ENCODE measurements around the gene WARS2. TPM values are rescaled to one million over a fixed set of nuclear protein-coding genes. Genes with fewer than 3 reads are reported as not detected.

Gene WARS2
- total and polyA plus RNA-seq, 2 of the 8 experiments (the other 6 are each of a cell fraction or from before 2014, with no cell fraction given): 4.3 to 12.9 TPM

GRCh38 chr1:119141020-119141424 lies 569 bp upstream of the WARS2 start:
- 0 out of 2 replicates have a peak overlapping the region, but pooled peaks have one; percentile 12 for H2AFZ ChIP-seq (ENCODE audit: low read length)
- CTCF ChIA-PET (ENCODE audit: partially characterized antibody): interaction anchor here (0.9 to 2.3 kb wide), 12 partner anchors 9 to 987 kb away, joined by 3 to 7 read pairs (median 4); no protein-coding TSS in a partner anchor
- TF ChIP-seq CTBP2 (IDR thresholded peaks at IDR 0.05; ENCODE audit: borderline replicate concordance, insufficient read depth, insufficient read length, low read length): no peak
- no peak for TF ChIP-seq SAP30 (IDR thresholded peaks at IDR 0.05; ENCODE audit: insufficient read depth, insufficient replicate concordance, low read length)
- peak; percentile 30 to 52 (median 49); a peak in 3 of 4 replicates for TF ChIP-seq CTCF (IDR thresholded peaks at IDR 0.05; ENCODE audit: control extremely low read depth in 1 of 3, insufficient read depth in 1 of 3, low read depth in 1 of 3, low read length in 3 of 3)
- no peak for TF ChIP-seq GABPA (IDR thresholded peaks at IDR 0.05; ENCODE audit: borderline replicate concordance, insufficient read depth, low read length)
- TF ChIP-seq CBX5 (IDR thresholded peaks at IDR 0.05; ENCODE audit: low read depth, low read length): no peak
- peak; percentile 19 to 26; a peak in 2 of 4 replicates for TF ChIP-seq RAD21 (IDR thresholded peaks at IDR 0.05 in 1 of 2, conservative IDR thresholded peaks at IDR 0.05 in 1 of 2; ENCODE audit: low read depth in 2 of 2, low read length in 2 of 2)
- no peak for TF ChIP-seq POLR2AphosphoS5 (IDR thresholded peaks at IDR 0.05; ENCODE audit: low read depth, low read length)
- peak; percentile 20; the same call in 1 of the 2 replicates for TF ChIP-seq KDM1A (IDR thresholded peaks at IDR 0.05; ENCODE audit: borderline replicate concordance, low read length)
- no peak for TF ChIP-seq CHD1 (IDR thresholded peaks at IDR 0.05; ENCODE audit: low read depth, low read length)

More at GRCh38 chr1:119141020-119141424, 569 bp upstream of the WARS2 start:
- H3K79me2 ChIP-seq (ENCODE audit: control insufficient read depth in 1 of 2, insufficient read depth in 2 of 2, low read length in 2 of 2): peaks cover 0 to 11% of the 10 kb centered on the region in 2 experiments; a peak in 2 of 4 replicates
- H3K27ac ChIP-seq (ENCODE audit: low read depth, low read length): peak overlapping the region; percentile 98
- H2BK20ac ChIP-seq (ENCODE audit: low read length): no peak overlapping the region
- H3K18ac ChIP-seq (ENCODE audit: extremely low read depth, low read length): no peak overlapping the region
- H3K9ac ChIP-seq (replicated peaks in 1 of 4; ENCODE audit: extremely low read depth in 1 of 4, low read depth in 3 of 4, low read length in 3 of 4): peak overlapping the region in 3 of 4 experiments; percentile 92 to 98 (median 96); a peak in 6 of 7 replicates
- H2BK120ac ChIP-seq (replicated peaks; ENCODE audit: low read depth, low read length): no peak overlapping the region
- H2BK15ac ChIP-seq (ENCODE audit: low read length): no peak overlapping the region
- no peaks in the 10 kb centered on the region for H3K27me3 ChIP-seq (replicated peaks in 1 of 4; ENCODE audit: control insufficient read depth in 3 of 4, extremely low read depth in 1 of 4, insufficient read depth in 3 of 4, low read length in 3 of 4)
- H4K5ac ChIP-seq (ENCODE audit: insufficient read length, low read depth, low read length): peak overlapping the region; percentile 39
- FAIRE-seq (no peak), DNase-seq (ENCODE audit: low read depth in 1 of 2, low spot score in 2 of 2) (peak in 1 of 2 experiments; percentile 66)
- no peak overlapping the region for H3K14ac ChIP-seq (ENCODE audit: insufficient read length)
- H4K8ac ChIP-seq (ENCODE audit: extremely low read depth, insufficient read depth, low read length): peak overlapping the region; percentile 45; the same call in 1 of the 2 replicates
- H3K36me3 ChIP-seq (ENCODE audit: control insufficient read depth in 2 of 4, insufficient read depth in 4 of 4, low read length in 3 of 4): no peaks in the 10 kb centered on the region
- H3K4ac ChIP-seq (replicated peaks; ENCODE audit: insufficient read length, low read depth, low read length): no peak overlapping the region
- H3K9me3 ChIP-seq (ENCODE audit: insufficient read depth in 2 of 2, low read depth in 1 of 2, low read length in 1 of 2): no peaks in the 10 kb centered on the region
- no peak overlapping the region for H3K56ac ChIP-seq (replicated peaks; ENCODE audit: insufficient read length, low read depth, low read length)
- H3K79me1 ChIP-seq (ENCODE audit: low read depth, low read length): no peaks in the 10 kb centered on the region
- peaks cover 7% of the 10 kb centered on the region for H3K23me2 ChIP-seq (ENCODE audit: low read depth, low read length)
- no peak overlapping the region for H4K91ac ChIP-seq (replicated peaks; ENCODE audit: insufficient read length, low read length)
- no peak overlapping the region for H2AK5ac ChIP-seq (ENCODE audit: low read depth, low read length)
- H4K20me1 ChIP-seq (replicated peaks in 1 of 2; ENCODE audit: control insufficient read depth in 1 of 2, insufficient read depth in 2 of 2, low read length in 2 of 2): peaks cover 0 to 2% of the 10 kb centered on the region in 2 experiments
- peaks cover 0 to 3% (median 3%) of the 10 kb centered on the region in 4 experiments; a peak in 3 of 7 replicates for H3K4me1 ChIP-seq (replicated peaks in 1 of 4; ENCODE audit: control insufficient read depth in 3 of 4, insufficient read depth in 4 of 4, low read length in 3 of 4)
- peak overlapping the region; percentile 62 to 86 (median 76) for H3K4me3 ChIP-seq (ENCODE audit: extremely low read depth in 1 of 4, insufficient read depth in 2 of 4, low read depth in 3 of 4, low read length in 4 of 4)
- POLR2A ChIA-PET (ENCODE audit: partially characterized antibody): interaction anchor here (0.7 to 1.8 kb wide), 9 partner anchors 10 to 148 kb away, joined by 3 to 10 read pairs (median 4); no protein-coding TSS in a partner anchor
- H3K23ac ChIP-seq (ENCODE audit: insufficient read length): no peak overlapping the region
- no peak overlapping the region for H2BK12ac ChIP-seq (ENCODE audit: low read depth, low read length)
- H3K4me2 ChIP-seq (ENCODE audit: insufficient read depth in 1 of 2, low read depth in 2 of 2, low read length in 2 of 2): peak overlapping the region; percentile 75 to 86
- 73% methylated on average over 11 of the region's 11 CpGs; no CpG with 5 or more reads in 1 of the 2 experiments for WGBS, 2 experiments (ENCODE audit: extremely low coverage in 1 of 2, insufficient coverage in 1 of 2, insufficient read length in 1 of 2, insufficient replicate concordance in 2 of 2, low coverage in 1 of 2, low lambda C conversion rate in 2 of 2, missing lambda C conversion rate in 1 of 2)
- no peak overlapping the region for H2BK5ac ChIP-seq (ENCODE audit: low read depth, low read length)

Data from H1 (cell line).